Calu3 (cell line): Measurements from ENCODE around the gene SORBS1. TPM values are rescaled to one million over a fixed set of nuclear protein-coding genes. Genes with fewer than 3 reads are reported as not detected.

ENCODE experiments used
- BruUV-seq: library from RNA; stranded (reverse); fragments of 400-500 nt; replicated peaks from 2 replicates; lab custom pipeline; 2021; lab: Mats Ljungman, UMichigan
- CTCF ChIA-PET: fragments of 300-600 bp; sonication (Branson Sonifier 250); formaldehyde crosslinking; loops from one replicate; lab custom pipeline; 2022; ENCODE audit warnings: antibody characterized with exemption; lab: Charles Lee
- DNase-seq: peaks from one replicate; pipeline ENCODE4 v3.0.0; 2022
- H3K27ac Mint-ChIP-seq: one replicate; pipeline ENCODE4 v1.8.0; 2022; ENCODE audit warnings: mixed read lengths; ENCODE audit not compliant: unreplicated experiment
- H3K27me3 Mint-ChIP-seq: one replicate; pipeline ENCODE4 v1.8.0; 2022; ENCODE audit warnings: mixed read lengths; ENCODE audit not compliant: unreplicated experiment
- H3K36me3 Mint-ChIP-seq: one replicate; pipeline ENCODE4 v1.8.0; 2022; ENCODE audit warnings: mild to moderate bottlenecking, moderate library complexity, mixed read lengths; ENCODE audit not compliant: insufficient read depth, unreplicated experiment
- H3K4me1 Mint-ChIP-seq: one replicate; pipeline ENCODE4 v1.8.0; 2022; ENCODE audit warnings: mild to moderate bottlenecking, low read depth, mixed read lengths; ENCODE audit not compliant: unreplicated experiment
- H3K4me3 Mint-ChIP-seq: one replicate; pipeline ENCODE4 v1.8.0; 2022; ENCODE audit warnings: mild to moderate bottlenecking, low read depth, moderate library complexity, mixed read lengths; ENCODE audit not compliant: unreplicated experiment
- H3K9me3 Mint-ChIP-seq: one replicate; pipeline ENCODE4 v1.8.0; 2022; ENCODE audit warnings: low read depth, mixed read lengths; ENCODE audit not compliant: unreplicated experiment
- CTCF ChIP-seq: fragments of 200-600 bp; IDR thresholded peaks from one replicate; pipeline ENCODE4 v1.8.0; 2022; ENCODE audit warnings: antibody characterized with exemption; ENCODE audit not compliant: unreplicated experiment
- intact Hi-C: fragments of 100-400 bp; cut with micrococcal nuclease; formaldehyde crosslinking; loops from one replicate; pipeline ENCODE4 v1.10.0; 2022; ENCODE audit not compliant: unreplicated experiment
- total RNA-seq: library from RNA; stranded (reverse); gene quantifications from 2 replicates; pipeline ENCODE4 v1.2.3, GENCODE V29; 2022

SORBS1 gene
- total RNA-seq, 1 experiment from 2014 or later, result 2.8 TPM

DNA sequence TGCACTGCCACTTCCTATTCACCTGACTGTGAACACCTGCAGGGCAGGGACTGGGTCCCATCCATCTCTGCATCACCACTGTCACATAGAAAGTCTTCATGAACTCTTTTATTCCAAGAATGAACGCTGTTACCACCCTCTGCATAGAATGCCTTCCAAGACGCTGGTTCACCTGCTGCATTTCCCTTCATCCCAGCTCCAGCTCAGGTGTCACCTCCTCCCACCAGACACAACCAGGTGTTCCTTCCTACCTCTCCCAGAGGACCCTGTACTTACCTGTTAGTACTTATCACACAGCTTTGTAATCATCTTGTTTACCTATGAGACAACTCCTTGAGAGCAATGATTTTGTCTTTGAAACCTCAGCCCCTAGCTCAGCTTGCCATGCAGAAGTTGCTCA lies 31.1 kb downstream of the SORBS1 start:
- no TSS peak for BruUV-seq
- H3K9me3 Mint-ChIP-seq, result no peaks in the 10 kb centered on the region
- no peaks in the 10 kb centered on the region for H3K4me1 Mint-ChIP-seq
- no peak overlapping the region for H3K4me3 Mint-ChIP-seq
- no peak for TF ChIP-seq CTCF
- no peaks in the 10 kb centered on the region for H3K36me3 Mint-ChIP-seq
- H3K27ac Mint-ChIP-seq, result no peak overlapping the region
- CTCF ChIA-PET, result no interaction called here
- peaks cover 11% of the 10 kb centered on the region for H3K27me3 Mint-ChIP-seq
- DNase-seq, result no peak
- intact Hi-C loops, result no loop called here

- Mint-ChIP-seq H3K27me3 (peaks cover 11% of the 10 kb centered on the region), H3K36me3 (no peaks in the 10 kb centered on the region), H3K27ac (no peak overlapping the region), H3K4me3 (no peak overlapping the region), H3K9me3 (no peaks in the 10 kb centered on the region), H3K4me1 (no peaks in the 10 kb centered on the region)
- no peak for TF ChIP-seq CTCF
- no peak for DNase-seq
- BruUV-seq, result no TSS peak
- CTCF ChIA-PET, result no interaction called here
- intact Hi-C loops, result no loop called here
Observed at GRCh38 chr10:95526044-95526443, 35.1 kb downstream of the SORBS1 start.

DNA sequence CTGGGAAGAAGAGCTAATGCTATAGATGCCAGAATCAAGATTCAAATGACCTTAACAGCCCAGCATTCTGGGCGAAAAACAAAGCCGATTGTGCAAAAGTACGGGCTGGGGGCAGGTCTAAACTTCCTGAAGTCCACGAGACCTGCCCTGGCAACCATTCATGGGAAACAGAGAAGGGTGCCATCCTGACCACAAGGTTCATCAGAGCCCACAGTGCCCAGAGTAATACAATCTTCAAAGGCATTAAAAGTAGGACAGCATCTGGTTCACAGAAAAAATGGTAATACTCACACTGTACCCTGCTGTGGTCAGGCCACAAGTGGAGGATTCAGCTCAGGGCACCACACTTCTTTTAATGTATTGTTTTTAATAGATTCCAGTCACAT lies 36.1 kb downstream of the SORBS1 start:
- no TSS peak for BruUV-seq
- DNase-seq, result no peak
- Mint-ChIP-seq H3K9me3 (no peaks in the 10 kb centered on the region), H3K36me3 (no peaks in the 10 kb centered on the region), H3K27ac (no peak overlapping the region), H3K4me3 (no peak overlapping the region), H3K27me3 (peaks cover 5% of the 10 kb centered on the region), H3K4me1 (no peaks in the 10 kb centered on the region)
- CTCF ChIA-PET, result no interaction called here
- TF ChIP-seq CTCF, result no peak
- intact Hi-C loops, result no loop called here

DNA sequence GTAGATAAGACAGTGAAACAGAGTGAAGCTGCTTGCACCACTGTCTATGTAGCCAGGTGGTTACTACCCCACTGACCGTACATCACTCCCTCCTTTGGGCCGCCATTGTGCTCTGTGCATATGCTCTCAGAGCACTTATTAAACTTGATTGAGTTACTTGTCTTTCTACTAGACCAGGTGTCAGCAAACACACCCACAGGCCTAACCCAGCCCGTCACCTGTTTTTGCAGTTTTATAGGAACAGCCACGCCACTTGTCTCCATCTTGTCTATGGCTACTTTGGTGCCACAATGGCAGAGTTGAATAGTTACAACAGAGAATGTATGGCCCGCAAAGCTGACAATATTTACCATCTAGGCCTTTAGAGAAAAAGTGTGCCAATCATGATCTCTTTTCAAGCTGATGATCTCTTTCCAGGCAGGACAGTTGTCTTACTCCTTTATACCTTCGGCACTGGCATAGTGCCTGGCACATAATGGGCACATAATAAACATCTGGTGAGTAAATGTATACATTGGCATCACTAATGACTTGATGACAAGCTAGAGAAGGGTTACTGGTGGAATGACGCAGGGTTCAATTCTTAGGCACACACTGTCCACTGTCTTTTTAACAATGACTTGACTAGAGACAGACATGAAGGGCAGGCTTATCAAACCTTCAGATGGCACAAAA lies 36.7 kb downstream of the SORBS1 start:
- CTCF ChIA-PET, result no interaction called here
- Mint-ChIP-seq H3K9me3 (no peaks in the 10 kb centered on the region), H3K4me3 (no peak overlapping the region), H3K27me3 (no peaks in the 10 kb centered on the region), H3K27ac (no peak overlapping the region), H3K4me1 (no peaks in the 10 kb centered on the region), H3K36me3 (no peaks in the 10 kb centered on the region)
- no peak for TF ChIP-seq CTCF
- intact Hi-C loops, result no loop called here
- no TSS peak for BruUV-seq
- no peak for DNase-seq
